GM19468 (cell line): ENCODE measurements around the gene EVA1A.

ENCODE experiments used
- ATAC-seq: cut with Tn5 transposase; IDR thresholded peaks from one replicate; pipeline ENCODE4 v1.9.1; 2021; ENCODE audit warnings: mild to moderate bottlenecking, moderate library complexity, moderate number of reproducible peaks; ENCODE audit not compliant: unreplicated experiment; ENCODE audit errors: extremely low read depth

Gene EVA1A

GRCh38 chr2:75592030-75592429 is 31.3 kb upstream of the EVA1A start:
- no peak for ATAC-seq

- no peak for ATAC-seq
Observed at GRCh38 chr2:75589391-75590105, 28.8 kb upstream of the EVA1A start.

GRCh38 chr2:75587954-75588587 is 27.3 kb upstream of the EVA1A start:
- no peak for ATAC-seq

GRCh38 chr2:75586971-75587370 is 26.2 kb upstream of the EVA1A start:
- ATAC-seq: no peak

- no peak for ATAC-seq
Observed at GRCh38 chr2:75582840-75583239, 22.1 kb upstream of the EVA1A start.

- ATAC-seq: no peak
Observed at GRCh38 chr2:75580606-75581005, 19.9 kb upstream of the EVA1A start.

- no peak for ATAC-seq
Observed at GRCh38 chr2:75580156-75580555, 19.4 kb upstream of the EVA1A start.

GRCh38 chr2:75579186-75579585 is 18.4 kb upstream of the EVA1A start:
- ATAC-seq: no peak

GRCh38 chr2:75577280-75577679 is 16.5 kb upstream of the EVA1A start:
- no peak for ATAC-seq

GRCh38 chr2:75574106-75574505 is 13.4 kb upstream of the EVA1A start:
- no peak for ATAC-seq

- ATAC-seq: no peak
Observed at GRCh38 chr2:75573145-75573878, 12.6 kb upstream of the EVA1A start.

GRCh38 chr2:75571730-75572430 is 11.1 kb upstream of the EVA1A start:
- ATAC-seq: no peak

GRCh38 chr2:75570948-75571729 is 10.4 kb upstream of the EVA1A start:
- ATAC-seq: no peak

- ATAC-seq: no peak
Observed at GRCh38 chr2:75570024-75570947, 9.5 kb upstream of the EVA1A start.

- ATAC-seq: no peak
Observed at GRCh38 chr2:75569546-75569945, 8.8 kb upstream of the EVA1A start.

GRCh38 chr2:75568174-75568573 is 7.4 kb upstream of the EVA1A start:
- no peak for ATAC-seq

GRCh38 chr2:75565472-75566462 is 5.0 kb upstream of the EVA1A start:
- no peak for ATAC-seq
